ENCODE data around the gene BABAM2.

BABAM2 gene

DNA sequence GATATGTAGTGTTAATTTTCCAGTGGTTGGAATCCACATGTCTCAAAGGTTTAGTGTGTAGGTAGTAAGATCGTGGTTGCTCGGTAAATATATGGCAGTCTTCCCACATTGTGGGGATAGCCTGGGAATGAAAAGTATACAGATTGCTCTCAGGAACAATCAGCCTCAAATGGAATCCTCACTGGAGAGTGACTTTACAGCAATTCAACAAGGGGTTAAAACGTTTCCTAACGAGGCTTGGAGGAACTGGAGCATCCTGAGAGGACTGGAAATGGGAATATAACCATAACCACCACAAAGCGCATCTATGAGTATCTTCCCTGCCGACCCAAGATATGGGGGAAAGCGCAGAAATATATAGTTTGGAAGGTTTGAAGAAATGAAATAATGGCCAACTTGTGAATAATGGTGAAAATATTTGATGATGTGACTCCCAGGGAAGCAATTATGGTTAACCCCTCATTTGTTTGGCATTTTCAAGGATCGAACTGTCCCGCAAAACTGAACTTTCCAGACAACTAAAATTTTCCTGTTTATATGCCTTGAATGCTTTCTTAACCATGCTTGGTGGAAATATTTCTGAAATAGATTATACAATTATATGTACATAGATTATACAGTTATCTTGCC, 401.4 kb downstream of the BABAM2 start:
- DNase-seq = no peak

DNA sequence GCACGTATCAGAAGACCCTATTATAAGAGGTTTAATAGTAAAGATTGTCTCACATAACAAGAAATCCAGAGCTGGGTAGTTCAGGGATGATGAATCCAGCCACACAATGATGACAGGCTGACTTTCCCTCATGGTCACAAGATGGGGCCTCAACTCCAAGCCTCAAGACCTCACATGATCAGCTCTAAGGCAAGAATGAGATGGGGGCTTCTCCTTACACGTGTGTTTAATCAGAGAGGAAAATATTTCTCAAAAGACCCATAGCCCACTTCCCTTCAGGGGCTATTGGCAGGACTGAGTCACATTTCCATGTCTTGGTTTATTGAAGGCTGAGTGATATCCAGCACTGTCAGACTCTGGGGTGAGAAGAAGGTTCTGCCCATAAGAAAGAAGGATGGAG, 402.0 kb downstream of the BABAM2 start:
- no peak for DNase-seq

DNA sequence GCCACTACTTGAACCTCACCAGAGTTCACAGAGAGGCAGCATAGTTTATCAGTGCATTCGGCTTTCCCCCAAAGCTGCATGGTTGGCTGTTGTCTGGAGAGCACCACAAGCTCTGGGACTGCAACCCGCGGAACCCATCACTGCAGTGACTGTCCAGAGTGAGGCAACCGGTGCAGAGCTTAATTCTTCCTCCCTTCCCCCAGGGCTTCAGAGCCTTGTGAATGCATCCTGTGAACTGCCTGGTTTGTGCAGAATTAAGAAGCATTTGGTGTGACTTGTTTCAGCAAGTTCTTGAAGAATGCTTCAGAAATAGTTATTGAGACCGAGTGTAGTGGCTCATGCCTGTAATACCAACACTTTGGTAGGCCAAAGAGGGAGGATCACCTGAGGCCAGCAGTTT, 402.9 kb downstream of the BABAM2 start:
- DNase-seq = no peak

DNA sequence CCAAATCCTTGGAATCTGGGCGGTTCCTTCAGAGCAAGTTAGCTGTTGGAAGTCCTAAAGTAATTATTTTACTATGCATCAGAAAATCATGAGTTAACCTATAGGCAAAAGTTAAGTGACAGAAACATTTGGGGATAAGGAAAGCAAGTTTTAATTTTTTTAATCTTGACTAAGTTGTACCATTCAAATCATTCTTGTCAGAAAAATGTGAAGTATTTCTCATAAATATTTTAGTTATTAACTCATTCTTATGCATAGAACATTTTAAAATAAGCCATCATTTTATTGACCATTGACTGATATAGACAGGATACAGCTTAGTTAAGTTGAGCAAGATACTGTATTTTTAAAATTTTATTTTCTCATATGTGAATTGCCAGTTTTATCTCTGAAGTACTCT, 403.9 kb downstream of the BABAM2 start:
- no peak for DNase-seq

DNA sequence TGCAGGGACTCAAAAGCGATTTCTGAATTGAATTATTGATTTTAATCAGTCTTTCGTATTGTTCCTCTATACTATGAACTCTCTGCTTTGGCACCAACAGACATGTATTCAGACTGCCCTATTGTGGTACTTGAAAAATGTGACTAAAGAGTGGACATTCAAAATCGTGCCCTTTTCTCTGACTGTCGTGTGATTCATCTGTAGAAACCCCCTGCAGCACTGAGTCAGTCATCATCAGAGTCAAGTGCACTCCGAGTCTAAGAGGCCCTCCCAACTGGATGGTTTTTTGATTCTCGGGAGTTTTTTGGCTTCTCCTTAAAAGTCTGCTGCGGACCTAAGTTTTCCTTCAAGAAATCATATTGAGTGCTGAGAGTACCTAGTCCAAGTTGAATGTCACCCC, 405.7 kb downstream of the BABAM2 start:
- no peak for DNase-seq

DNA sequence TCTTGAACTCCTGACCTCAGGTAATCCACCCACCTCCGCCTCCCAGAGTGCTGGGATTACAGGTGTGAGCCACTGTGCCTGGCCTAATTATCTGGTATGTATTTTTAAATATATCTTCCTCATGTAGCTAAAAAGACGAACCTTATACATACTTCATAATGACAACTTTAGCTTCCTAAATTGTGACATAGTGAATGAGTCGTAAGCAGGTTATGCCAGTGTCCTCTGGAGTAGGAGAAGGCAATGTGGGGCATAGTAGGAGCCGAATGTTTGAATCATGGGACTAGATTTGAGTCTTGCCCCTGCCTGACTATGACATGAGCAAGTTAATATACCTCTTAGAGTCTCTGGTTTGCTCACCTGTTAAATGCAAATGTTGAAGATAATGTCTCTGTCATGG, 406.4 kb downstream of the BABAM2 start:
- DNase-seq = peak; percentile 6 to 23

DNA sequence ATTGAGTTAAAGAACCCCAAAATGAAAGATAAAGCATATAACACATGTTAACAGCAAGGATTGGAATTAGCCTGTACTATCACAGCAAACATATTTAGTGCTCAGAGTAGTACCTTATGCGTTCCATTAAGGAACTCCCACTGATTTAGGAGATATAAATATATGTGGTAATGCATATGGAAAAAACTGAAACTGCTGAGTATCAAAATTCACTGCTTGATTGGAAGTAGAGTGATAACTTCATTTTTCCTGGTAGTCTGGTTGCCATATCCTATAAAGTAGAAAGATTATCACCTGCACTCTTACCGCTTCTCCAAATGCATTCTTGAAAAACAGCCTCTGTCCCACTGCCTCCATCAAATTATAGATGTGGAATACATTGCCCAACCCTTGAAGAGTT, 407.0 kb downstream of the BABAM2 start:
- DNase-seq = no peak

DNA sequence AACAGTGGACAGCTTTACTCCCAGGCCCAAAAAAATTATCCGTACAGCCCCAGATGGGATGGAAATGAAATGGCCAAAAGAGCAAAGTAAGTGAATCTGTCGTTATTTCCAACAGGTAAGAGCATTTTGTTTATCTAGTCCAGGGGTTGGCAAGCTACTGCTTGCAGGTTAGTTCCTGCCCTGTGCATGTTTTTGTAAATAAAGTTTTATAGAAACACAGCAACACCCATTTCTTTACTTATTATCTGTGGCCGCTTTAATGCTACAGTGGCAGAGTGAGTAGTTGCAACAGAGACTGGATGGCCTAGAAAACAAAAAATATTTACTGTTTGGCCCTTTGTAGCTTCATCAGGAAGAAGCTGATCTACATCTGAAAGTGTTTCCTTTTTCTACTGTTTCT, 407.9 kb downstream of the BABAM2 start:
- DNase-seq = no peak

DNA sequence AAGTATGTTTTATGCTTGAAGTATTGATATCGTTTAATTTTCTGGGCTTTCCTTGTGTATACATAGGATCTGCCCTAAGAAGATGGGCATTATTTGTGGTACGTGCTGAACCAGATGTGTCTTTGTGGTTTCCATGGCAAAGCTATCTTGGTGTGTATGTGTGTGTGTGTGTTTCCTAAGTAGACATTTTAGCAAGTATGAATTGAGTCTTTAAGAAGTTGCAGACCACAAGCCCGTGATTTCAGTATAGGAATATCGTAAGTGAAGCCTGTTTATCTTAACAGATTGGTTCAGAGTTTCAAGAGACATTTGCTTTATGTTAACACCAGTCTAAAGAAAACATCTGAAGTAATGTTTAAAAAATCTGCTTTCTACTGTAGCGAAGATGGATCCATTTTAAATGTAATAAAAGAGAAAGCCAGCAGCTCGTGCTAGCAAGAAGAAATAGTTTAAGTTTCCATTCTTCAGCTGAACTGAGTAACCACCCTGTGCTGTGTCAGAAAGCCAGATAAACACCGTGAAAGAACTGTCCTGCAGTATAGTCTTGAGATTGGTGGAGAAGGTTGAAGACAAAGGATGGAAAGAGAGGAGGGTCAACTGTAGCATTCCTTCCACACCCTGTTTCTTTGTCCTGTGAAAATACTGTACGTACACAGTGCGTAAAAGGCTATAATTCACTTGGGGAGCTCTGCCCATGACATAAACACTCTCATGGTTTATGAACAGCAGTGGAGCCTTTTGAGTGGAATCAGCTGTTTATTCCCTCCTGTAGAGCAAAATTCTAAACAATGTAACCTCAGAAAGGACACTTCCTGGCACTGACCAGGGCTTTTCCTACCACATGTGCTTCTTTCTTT, 410.2 kb downstream of the BABAM2 start:
- no peak for DNase-seq

DNA sequence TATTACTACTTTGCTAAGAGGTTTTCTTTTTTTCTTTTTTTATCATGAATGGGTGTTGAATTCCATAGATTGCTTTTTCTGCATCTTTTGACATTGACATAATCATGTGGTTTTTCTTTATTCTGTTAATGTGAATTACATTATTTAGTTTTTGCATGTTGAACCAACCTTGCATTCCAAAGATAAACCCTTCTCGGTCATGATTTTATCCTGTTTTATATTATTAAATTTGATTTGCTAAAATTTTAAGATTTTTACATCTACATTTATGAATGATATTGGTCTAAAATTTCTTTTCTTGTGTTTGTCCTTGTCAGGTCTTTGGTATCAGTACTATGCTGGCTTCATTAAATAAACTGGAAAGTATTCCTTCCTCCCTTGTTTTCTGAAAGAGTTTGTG, 414.7 kb downstream of the BABAM2 start:
- no peak for DNase-seq

DNA sequence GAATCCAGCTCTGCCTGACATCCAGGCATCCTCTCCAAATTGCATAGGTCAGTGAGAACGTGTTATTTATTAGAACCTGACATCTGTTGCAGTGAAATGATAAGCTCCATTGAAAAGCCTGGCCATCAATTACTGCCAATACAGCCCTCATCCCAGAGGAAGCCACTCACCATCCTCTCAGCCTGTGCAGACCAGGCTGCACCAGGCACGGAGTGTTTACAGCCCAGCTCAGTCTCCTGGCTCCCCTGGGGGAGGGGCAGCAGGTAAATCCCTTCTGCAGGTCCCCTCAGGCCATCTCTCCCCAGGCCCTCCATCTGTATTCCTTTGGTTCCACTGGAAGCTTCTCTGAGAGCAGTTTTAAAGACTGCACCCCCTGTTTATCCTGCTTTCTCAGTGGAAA, 419.6 kb downstream of the BABAM2 start:
- DNase-seq = no peak

DNA sequence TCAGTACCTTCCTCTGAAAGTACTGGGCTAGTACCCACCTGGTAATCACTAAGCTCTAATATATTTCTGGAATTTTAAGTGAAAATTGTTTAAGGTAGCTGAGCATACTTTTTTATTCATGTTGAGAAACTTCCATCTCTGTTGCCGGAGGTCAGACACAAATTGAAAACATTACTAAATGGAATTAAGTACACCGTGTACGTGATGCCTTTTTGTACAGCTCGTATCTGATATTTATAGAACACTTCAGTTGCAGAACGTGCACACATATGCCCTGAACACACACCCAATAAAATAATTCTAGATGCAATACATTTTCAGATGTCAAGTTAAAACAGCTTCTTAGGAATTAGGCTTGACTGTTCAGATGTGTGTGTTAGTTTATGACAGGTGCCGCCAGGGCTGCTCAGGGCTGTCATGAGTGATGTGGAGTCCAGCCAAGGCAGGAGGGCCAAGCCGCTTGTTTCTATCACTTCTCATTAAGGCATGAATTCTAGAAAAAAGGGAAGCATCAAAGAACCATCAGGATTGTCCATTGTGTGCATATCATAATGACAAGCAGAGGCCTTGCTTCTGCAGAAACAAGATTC, 421.2 kb downstream of the BABAM2 start:
- DNase-seq = no peak

DNA sequence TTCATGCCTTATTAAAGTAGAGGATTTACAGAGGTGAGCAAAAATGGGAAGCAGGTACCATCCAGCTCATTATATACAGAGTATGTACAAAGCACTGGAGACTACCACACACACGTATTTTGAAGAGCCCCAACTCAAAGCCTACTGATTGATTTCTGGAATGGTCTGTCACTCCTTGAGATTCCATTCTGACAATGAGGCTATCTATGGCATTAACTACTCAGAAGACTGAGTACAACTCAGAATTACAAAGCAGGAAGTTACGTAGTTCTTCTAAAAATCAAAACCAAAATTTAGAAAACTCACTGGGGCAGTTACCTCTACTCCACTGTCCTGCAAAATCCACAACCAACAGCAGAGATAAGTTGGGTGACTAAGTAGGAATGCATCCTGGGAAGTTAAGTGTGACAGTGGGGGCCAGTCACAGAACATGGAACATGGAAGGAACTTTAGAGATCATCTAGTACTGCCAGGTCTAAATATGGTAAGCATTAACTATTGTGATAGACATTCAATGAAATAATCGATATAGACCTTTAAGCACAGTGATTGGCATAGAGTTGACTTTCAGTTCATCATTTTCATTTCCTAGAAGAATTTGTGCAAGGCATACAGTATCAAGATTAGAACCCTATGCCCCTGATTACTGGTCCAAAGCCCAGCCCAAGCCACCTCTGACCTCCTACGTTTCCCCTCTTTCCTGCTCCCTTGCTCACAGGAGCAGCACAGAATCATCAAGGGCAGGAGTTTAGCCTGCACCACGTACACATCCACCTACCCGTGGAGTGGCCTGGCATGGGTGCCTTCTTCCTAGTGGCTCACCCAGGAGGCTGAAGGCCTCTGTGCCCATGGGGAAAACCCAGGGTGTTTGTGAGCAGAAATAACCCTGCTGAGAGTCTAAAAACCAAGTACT, 422.0 kb downstream of the BABAM2 start:
- DNase-seq = no peak

DNA sequence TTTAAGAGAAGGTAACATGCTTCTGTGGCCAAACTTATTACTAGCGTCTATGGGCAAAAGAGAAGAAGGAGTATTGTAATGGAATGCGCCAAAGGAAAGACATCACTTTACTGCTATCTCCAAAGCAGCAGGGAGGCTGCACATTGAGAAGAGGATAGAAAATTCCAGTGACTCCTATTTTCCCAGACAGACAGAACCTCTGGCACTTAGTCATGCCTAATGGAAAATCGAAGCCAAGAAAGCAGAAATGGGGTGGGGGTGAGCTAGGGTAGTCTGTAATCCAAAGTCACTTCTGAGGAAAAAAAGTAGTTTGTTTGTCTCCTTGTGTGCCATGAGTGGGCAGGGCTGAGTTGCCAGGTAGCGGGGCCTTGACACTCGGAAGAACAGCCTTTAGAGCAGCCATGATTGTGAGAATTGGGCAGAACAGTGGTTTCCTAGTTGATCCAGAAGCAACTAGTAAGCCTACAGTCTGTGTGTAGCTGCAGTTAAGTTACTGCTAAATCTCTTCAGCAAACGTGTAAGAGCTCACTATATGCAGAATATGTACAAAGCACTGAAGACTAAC, 422.8 kb downstream of the BABAM2 start:
- DNase-seq = no peak

DNA sequence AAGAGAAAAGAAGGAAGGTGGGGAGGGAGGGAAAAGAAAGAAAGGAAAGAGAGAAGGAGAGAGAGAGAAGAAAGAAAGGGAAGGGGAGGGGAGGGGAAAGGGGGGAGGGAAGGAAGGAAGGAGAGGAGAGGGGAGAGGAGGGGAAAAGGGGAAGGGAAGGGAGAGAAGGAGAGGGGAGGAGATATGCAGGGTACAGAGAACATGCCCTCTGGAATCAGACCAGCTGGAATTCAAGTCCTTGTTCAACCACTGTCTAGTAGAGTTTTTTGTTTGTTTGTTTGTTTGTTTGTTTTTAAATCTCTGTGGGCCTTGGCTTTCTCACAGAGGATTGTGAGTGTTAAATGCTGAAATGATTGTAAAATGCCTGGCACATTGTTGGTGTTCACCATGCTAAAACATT, 424.4 kb downstream of the BABAM2 start:
- no peak for DNase-seq

DNA sequence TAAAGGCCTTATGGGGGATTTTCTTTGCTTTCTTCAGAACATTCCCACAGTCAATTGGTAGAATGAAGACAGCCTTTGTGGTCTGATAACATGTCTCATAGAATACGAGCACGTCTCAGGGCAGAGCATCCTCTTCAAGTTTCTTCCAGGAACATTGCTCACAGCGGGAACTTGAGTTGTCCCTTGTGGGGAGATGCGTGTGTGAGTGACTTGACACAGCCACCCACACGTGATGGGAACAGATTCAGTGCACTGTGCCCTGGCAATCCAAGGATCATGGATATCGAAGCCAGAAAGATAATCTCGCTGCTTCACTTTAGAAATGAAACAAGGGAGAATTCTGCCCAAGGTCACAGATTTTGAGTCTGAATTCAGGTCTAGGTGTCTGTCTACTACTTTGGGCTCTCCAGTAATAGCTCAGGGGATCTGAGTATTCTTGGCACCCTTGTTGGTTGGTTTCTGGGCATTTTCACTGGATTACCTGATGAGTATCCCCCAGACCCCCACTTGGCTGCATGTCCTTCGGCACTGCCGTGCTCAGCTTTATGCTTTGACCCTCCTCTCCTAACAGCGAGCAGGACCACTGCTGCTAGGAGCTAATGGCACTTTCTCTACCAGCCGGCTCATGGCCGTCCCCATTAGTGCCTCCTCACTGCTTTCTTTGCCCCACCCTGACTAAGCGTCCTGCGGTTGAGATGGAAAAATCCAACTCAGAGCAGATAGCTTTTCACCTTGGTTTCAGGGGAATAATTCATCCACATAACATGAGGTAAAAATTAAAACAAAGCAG, 426.2 kb downstream of the BABAM2 start:
- no peak for DNase-seq

DNA sequence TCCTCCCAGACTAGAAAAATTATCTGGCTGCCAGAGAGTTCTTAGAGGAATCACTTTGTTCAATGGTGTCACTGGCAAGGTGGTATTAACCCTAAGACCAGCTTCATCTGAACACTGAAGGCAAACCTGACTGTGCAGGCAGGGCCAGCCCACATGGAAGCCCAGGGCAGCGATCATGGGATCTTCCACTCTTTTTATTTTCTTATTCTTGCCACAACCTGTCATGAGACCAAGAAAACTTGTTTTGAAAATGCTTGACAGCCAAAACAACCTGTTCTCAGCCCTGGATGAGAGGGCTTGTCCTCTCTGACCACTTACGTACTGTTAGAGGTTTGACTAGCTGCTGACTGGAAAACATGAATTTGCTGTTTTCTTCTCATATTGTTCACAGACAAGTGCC, 426.9 kb downstream of the BABAM2 start:
- no peak for DNase-seq

DNA sequence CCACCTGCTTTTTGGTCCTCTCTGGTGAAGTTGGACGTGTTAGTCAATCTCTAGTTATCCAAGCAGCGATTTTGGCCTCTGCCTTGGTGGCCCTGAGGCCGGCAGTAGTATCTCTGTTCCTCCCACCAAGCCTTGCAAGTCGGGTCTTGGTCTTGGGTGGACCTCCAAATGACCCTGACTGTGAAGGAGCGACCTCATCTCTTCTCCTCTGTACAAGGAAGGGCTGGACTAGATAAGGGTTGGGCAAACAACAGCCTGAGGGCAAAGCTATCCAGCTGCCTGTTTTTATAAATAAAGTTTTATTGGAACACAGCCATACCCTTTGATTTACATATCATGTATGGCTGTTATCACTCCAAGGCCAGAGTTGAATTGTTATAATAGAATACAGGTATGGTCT, 427.5 kb downstream of the BABAM2 start:
- DNase-seq = no peak

DNA sequence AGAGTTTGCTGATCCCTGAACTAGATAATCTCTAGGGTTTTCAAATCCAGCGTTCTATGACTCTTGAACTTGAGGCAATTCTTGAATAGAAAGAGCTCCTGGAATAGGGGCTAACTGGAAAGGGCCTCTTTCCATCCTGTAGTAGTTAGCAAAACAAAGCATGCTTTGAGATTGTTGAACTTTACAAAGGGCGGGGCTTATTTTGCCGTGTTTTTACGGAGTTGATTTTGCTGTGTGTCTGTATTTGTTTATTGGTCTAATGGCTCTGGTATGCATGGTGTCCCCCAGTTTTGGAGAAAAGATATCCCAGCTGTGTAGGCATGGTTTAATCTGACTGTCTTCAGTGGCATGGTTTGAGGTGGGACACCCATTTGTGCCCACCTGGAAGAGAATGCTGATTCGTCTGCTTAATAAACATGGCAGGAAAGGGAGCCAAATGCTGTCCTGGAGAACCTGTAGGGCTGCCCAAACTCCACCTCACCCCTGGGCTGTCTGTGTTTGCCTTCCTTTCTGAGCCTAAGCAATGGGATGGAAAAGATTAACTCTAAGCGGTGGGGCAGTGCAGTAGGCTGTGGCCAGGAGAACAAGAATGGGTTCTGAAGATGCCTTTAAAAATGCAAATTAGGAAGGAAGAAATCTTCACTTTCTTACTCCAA, 428.1 kb downstream of the BABAM2 start:
- no peak for DNase-seq

DNA sequence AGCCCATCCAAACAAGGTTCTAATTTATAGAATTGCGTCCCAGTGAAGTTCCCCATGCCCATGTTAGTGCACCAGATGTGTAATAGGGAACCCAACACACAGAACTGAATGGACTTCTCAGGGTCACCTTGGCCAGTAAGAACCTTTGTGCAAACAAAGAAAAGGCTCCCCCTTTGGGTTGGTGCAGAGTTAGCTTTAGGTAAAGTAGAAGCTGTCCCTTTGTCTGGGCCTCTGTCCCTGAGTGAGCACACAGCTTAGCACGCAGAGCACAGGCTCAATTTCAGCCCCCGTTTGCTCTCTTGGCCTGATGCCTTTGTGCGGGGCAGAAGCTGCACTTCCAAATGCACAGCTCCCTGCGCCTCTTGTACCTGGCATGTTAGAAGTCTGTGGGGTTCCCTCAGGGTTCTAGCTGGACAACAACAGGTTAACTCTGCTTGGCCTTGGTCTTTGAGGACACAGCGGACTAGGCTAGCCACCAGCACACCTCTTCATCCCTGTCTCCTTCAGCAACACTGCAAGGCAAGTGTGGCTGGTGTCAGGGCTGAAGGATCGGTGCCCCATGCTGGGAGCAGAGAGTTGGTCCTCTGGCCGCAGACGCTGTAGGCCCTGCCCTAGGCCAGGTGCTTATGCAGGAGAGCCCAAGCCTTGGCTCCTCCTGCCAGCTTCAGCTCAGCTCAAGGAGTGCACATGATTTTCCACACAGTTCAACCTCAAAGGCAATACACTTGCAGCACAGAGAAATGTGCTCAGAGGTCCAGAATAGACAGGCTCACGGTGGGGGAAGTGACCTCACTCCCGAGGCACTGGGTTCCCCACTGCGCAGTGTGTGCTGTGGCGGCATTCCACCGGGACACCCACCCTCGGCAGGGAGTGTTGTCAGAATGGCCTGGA, 428.8 kb downstream of the BABAM2 start:
- DNase-seq = no peak

All from inflammatory macrophage (primary cell).